IMR-90 (cell line): ENCODE data around the gene ANKRD11. TPM values are rescaled to one million over a fixed set of nuclear protein-coding genes. Genes with fewer than 3 reads are reported as not detected.

Experiments used
- ATAC-seq: fragments of 200-7000 bp; cut with Tn5 transposase; 2 replicates; pipeline ENCODE4 v1.9.1; 2020; ENCODE audit warnings: low read depth, mild to moderate bottlenecking, moderate library complexity
- BruUV-seq: library from RNA; stranded (reverse); fragments of 400-500 nt; replicated peaks from 2 replicates; lab custom pipeline; 2021; lab: Mats Ljungman, UMichigan
- CTCF ChIA-PET: fragments of 300-600 bp; formaldehyde crosslinking; extraction: SDS; loops from one replicate; lab custom pipeline; 2021; ENCODE audit warnings: antibody characterized with exemption; lab: Yijun Ruan, JAX
- POLR2A ChIA-PET: fragments of 300-600 bp; sonication (Branson Sonifier 250); formaldehyde crosslinking; loops from one replicate; lab custom pipeline; 2022; ENCODE audit warnings: antibody characterized with exemption; ENCODE audit not compliant: unreplicated experiment; lab: Charles Lee
- DNase-seq: peaks from one replicate; pipeline ENCODE4 v3.0.0; 2013
- H2AFZ ChIP-seq: replicated peaks from 2 replicates; pipeline ENCODE3; 2013; ENCODE audit warnings: low read length, mild to moderate bottlenecking; ENCODE audit not compliant: poor library complexity
- H2AK5ac ChIP-seq: 2 replicates; pipeline ENCODE4 v1.6.1; 2013; ENCODE audit warnings: low read depth, low read length, inconsistent platforms
- H2AK9ac ChIP-seq: replicated peaks from 2 replicates; pipeline ENCODE3; 2013; ENCODE audit warnings: mild to moderate bottlenecking, low read depth, low read length, moderate library complexity; ENCODE audit not compliant: poor library complexity
- H2BK120ac ChIP-seq: 2 replicates; pipeline ENCODE4 v1.6.1; 2013; ENCODE audit warnings: low read depth, low read length, inconsistent platforms
- H2BK15ac ChIP-seq: 3 replicates; pipeline ENCODE4 v1.6.1; 2013; ENCODE audit warnings: low read depth, low read length, inconsistent platforms
- H2BK20ac ChIP-seq: 2 replicates; pipeline ENCODE4 v1.6.1; 2013; ENCODE audit warnings: low read depth, mild to moderate bottlenecking, inconsistent platforms, low read length, moderate library complexity
- H2BK5ac ChIP-seq: 2 replicates; pipeline ENCODE4 v1.6.1; 2013; ENCODE audit warnings: mild to moderate bottlenecking, low read depth, low read length, inconsistent platforms; ENCODE audit not compliant: poor library complexity, severe bottlenecking
- H3K14ac ChIP-seq: replicated peaks from 2 replicates; pipeline ENCODE4 v1.6.1; 2013; ENCODE audit warnings: low read depth, low read length, inconsistent platforms
- H3K18ac ChIP-seq: 2 replicates; pipeline ENCODE4 v1.6.1; 2013; ENCODE audit warnings: low read depth, low read length, control low read depth
- H3K23ac ChIP-seq: 2 replicates; pipeline ENCODE4 v1.6.1; 2013; ENCODE audit warnings: low read depth, low read length, inconsistent platforms
- H3K27ac ChIP-seq: 2 replicates; pipeline ENCODE4 v1.5.1; 2013; ENCODE audit warnings: mild to moderate bottlenecking, control low read depth, low read length; ENCODE audit not compliant: insufficient read depth
- H3K27me3 ChIP-seq: 2 replicates; pipeline ENCODE4 v1.6.1; 2013; ENCODE audit warnings: low read length; ENCODE audit not compliant: control insufficient read depth, insufficient read depth
- H3K36me3 ChIP-seq: 2 replicates; pipeline ENCODE4 v1.6.1; 2013; ENCODE audit warnings: low read length, mixed read lengths; ENCODE audit not compliant: control insufficient read depth, insufficient read depth
- H3K4ac ChIP-seq: 2 replicates; pipeline ENCODE4 v1.6.1; 2013; ENCODE audit warnings: low read depth, low read length, inconsistent platforms
- H3K4me1 ChIP-seq: 2 replicates; pipeline ENCODE4 v1.6.1; 2013; ENCODE audit warnings: low read length, mixed read lengths; ENCODE audit not compliant: control insufficient read depth, insufficient read depth
- H3K4me2 ChIP-seq: 2 replicates; pipeline ENCODE4 v1.6.1; 2013; ENCODE audit warnings: low read depth, mild to moderate bottlenecking, control low read depth, low read length, moderate library complexity
- H3K4me3 ChIP-seq: 2 replicates; pipeline ENCODE4 v1.5.1; 2013; ENCODE audit warnings: low read depth, mild to moderate bottlenecking, control low read depth, low read length, moderate library complexity; ENCODE audit not compliant: insufficient read depth
- H3K56ac ChIP-seq: 2 replicates; pipeline ENCODE4 v1.6.1; 2013; ENCODE audit warnings: low read length, inconsistent platforms; ENCODE audit not compliant: insufficient read depth; ENCODE audit errors: extremely low read depth
- H3K79me1 ChIP-seq, 2 experiments: 2 replicates each; pipeline ENCODE4 v1.6.1; 2013; ENCODE audit warnings: low read length in 2 of 2, inconsistent platforms in 1 of 2, low read depth in 1 of 2
- H3K9ac ChIP-seq: 2 replicates; pipeline ENCODE4 v1.6.1; 2013; ENCODE audit warnings: low read depth, low read length, control low read depth
- H3K9me1 ChIP-seq: 2 replicates; pipeline ENCODE4 v1.6.1; 2013; ENCODE audit warnings: low read length, inconsistent platforms; ENCODE audit not compliant: insufficient read depth
- H3K9me3 ChIP-seq: 2 replicates; pipeline ENCODE4 v1.6.1; 2013; ENCODE audit warnings: low read length; ENCODE audit not compliant: control insufficient read depth, insufficient read depth
- H4K20me1 ChIP-seq: 2 replicates; pipeline ENCODE4 v1.6.1; 2013; ENCODE audit warnings: low read length, inconsistent platforms; ENCODE audit not compliant: insufficient read depth
- H4K5ac ChIP-seq: 2 replicates; pipeline ENCODE4 v1.6.1; 2013; ENCODE audit warnings: mild to moderate bottlenecking, low read depth, low read length, control low read depth
- H4K8ac ChIP-seq, 2 experiments: 2 replicates each; pipeline ENCODE4 v1.6.1; 2013; ENCODE audit warnings: low read depth in 2 of 2, low read length in 2 of 2, control low read depth in 1 of 2, inconsistent platforms in 1 of 2
- H4K91ac ChIP-seq: 2 replicates; pipeline ENCODE4 v1.6.1; 2013; ENCODE audit warnings: low read depth, low read length, inconsistent platforms; ENCODE audit not compliant: insufficient read depth
- CHD1 ChIP-seq: IDR thresholded peaks from 2 replicates; pipeline ENCODE4 v1.6.1; 2012; ENCODE audit warnings: low read depth, low read length, improper control_type of control experiment
- WGBS, 2 experiments: methylation state at CpG; one replicate each; pipeline versions ENCODE4 v1.1.5 to v1.1.7; 2013; ENCODE audit warnings: missing lambda C conversion rate in 2 of 2; ENCODE audit not compliant: insufficient read length in 1 of 2; ENCODE audit errors: extremely low coverage in 2 of 2; 5-methylcytosine and 5-hydroxymethylcytosine counted together
- dilution Hi-C: fragments of 300-500 bp; cut with HindIII; formaldehyde crosslinking; loops from one replicate; pipeline ENCODE4 v1.14.3; 2018; ENCODE audit warnings: low sequenced_read_pairs; ENCODE audit not compliant: unreplicated experiment
- in situ Hi-C: fragments of 300-500 bp; cut with MboI; formaldehyde crosslinking; loops from 3 replicates; pipeline ENCODE4 v1.14.3; 2019; ENCODE audit warnings: low sequenced_read_pairs, inconsistent platforms, mixed read lengths
- intact Hi-C: fragments of 100-400 bp; cut with micrococcal nuclease; formaldehyde crosslinking; loops from 2 replicates; pipeline ENCODE4 v1.10.0; 2022
- polyA plus RNA-seq, 3 experiments: library from polyadenylated mRNA; depleted of rRNA; stranded (reverse); fragments of >200 nt; gene quantifications; 2 replicates each; pipeline ENCODE4 v1.2.3, GENCODE V29; 2012; ENCODE audit warnings: low replicate concordance in 1 of 3
- total RNA-seq: library from RNA; depleted of rRNA; stranded (reverse); fragments of >200 nt; gene quantifications from 2 replicates; pipeline ENCODE4 v1.2.3, GENCODE V29; 2012
- TF ChIP-seq, protein P1 (sequence below): fragments of 150-350 bp; IDR thresholded peaks from 2 replicates; pipeline ENCODE4 v1.6.1; 2016; ENCODE audit warnings: low read depth, mild to moderate bottlenecking, low read length, moderate library complexity, borderline replicate concordance

ANKRD11 gene
- total and polyA plus RNA-seq, 2 of the 4 experiments (the other 2 are of a cell fraction) = 46.8 to 71.9 TPM

DNA sequence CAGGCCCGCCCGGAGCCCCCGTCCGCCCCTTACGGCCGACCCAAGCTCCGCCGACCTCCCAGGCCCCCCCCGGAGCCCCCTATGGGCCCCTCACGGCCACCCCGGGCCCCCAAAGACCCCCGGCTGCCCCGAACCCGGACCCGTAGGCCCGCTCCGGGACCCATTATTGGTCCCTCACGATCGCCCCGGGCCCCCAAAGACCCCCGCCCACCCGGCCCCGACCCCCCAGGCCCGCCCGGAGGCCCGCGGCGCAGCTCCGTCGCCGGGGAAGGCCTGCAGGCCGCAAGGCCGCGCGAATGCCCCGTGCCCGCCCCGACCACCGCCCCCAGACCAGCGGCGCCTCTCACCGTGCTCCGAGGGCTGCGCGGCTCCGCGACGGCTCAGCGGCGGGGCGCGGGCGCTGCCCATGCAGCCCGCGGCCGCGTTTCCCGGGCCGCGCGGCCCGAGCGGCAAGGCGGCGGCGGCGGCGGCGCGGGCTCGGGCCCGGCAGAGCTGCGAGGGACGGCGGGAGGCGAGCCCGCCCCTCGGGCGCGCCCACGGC, 393 bp downstream of the ANKRD11 start:
- H2BK5ac ChIP-seq = peak overlapping the region; percentile 39
- peak overlapping the region; percentile 56; the same call in 1 of the 2 replicates for H3K9ac ChIP-seq
- no peak overlapping the region for H2AK5ac ChIP-seq
- H3K4me2 ChIP-seq = no peak overlapping the region
- BruUV-seq = no TSS peak
- H2AK9ac ChIP-seq = peak overlapping the region; percentile 91
- in situ Hi-C loops = no loop called here
- dilution Hi-C loops = no loop called here
- H3K27me3 ChIP-seq = no peaks in the 10 kb centered on the region
- no peak overlapping the region for H2BK15ac ChIP-seq
- H3K79me1 ChIP-seq = peaks cover 20 to 53% of the 10 kb centered on the region in 2 experiments
- ATAC-seq (peak; percentile 0), DNase-seq (no peak)
- no peak overlapping the region for H3K56ac ChIP-seq
- H4K20me1 ChIP-seq = peaks cover 50% of the 10 kb centered on the region
- 0% methylated on average over 22 of the region's 81 CpGs; no CpG with 5 or more reads in 1 of the 2 experiments for WGBS, 2 experiments
- peak overlapping the region; percentile 85 for H2AFZ ChIP-seq
- no peaks in the 10 kb centered on the region for H3K9me3 ChIP-seq
- H4K8ac ChIP-seq = no peak overlapping the region
- no peak overlapping the region for H2BK120ac ChIP-seq
- no peak overlapping the region for H4K91ac ChIP-seq
- peaks cover 14% of the 10 kb centered on the region for H3K4me1 ChIP-seq
- H3K18ac ChIP-seq = no peak overlapping the region
- no peak overlapping the region for H4K5ac ChIP-seq
- H3K14ac ChIP-seq = no peak overlapping the region
- ChIA-PET CTCF (interaction anchor here (1.1 kb wide), 1 partner anchor 132 kb away, joined by 3 read pairs; no protein-coding TSS in a partner anchor), POLR2A (no interaction called here)
- peaks cover 18% of the 10 kb centered on the region for H3K9me1 ChIP-seq
- H3K4me3 ChIP-seq = peak overlapping the region; percentile 56
- H3K36me3 ChIP-seq = peaks cover 3% of the 10 kb centered on the region; the same call in 1 of the 2 replicates
- H3K27ac ChIP-seq = peak overlapping the region; percentile 53; the same call in 1 of the 2 replicates
- TF ChIP-seq, protein P1, sequence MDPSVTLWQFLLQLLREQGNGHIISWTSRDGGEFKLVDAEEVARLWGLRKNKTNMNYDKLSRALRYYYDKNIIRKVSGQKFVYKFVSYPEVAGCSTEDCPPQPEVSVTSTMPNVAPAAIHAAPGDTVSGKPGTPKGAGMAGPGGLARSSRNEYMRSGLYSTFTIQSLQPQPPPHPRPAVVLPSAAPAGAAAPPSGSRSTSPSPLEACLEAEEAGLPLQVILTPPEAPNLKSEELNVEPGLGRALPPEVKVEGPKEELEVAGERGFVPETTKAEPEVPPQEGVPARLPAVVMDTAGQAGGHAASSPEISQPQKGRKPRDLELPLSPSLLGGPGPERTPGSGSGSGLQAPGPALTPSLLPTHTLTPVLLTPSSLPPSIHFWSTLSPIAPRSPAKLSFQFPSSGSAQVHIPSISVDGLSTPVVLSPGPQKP = no peak
- peak; percentile 24; the same call in 1 of the 2 replicates for TF ChIP-seq CHD1
- H2BK20ac ChIP-seq = no peak overlapping the region
- intact Hi-C loops = loop anchor here (1.0 to 2.0 kb wide), 3 partner anchors 18 to 157 kb away; partner anchors contain the start of gene SPG7
- H3K4ac ChIP-seq = no peak overlapping the region
- no peak overlapping the region for H3K23ac ChIP-seq
